Measurements from ENCODE around the gene YIPF5.

Gene YIPF5

DNA sequence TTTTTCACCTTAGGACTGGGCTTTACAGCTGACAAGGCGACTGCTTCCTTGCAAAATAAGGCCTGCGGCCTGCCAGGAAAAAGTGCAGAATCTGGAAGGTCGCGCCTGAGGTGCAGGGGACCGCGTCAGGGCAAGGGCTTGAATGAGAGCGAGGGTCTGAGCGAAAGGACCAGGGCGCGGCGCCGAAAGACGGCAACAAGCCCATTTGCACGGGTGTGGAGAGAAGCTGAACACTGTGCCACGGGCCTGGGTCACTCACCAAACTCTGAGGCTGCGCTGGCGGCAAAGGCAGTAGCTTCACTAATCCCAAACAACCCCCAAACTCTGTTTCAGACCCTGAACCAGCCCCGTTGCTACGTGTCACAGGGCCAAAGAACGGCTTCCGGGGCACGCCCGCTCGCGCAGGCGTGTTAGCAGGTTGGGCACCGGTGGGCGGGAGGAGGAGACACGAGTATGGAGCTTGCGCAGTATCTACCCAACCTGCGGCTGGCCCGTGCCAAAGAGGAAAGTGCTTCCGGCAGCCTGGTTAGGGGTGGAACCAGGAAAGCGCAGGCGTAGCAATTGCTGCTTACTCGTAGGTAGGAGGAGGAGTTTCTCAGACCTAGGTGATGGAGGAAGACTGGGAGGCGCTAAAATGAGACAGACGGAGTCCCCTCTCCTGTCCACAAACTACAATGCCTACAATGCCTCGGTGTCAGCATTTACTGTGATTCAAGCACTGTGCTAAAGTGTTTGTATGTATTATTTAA is at the start of gene YIPF5, which contains the start of gene KCTD16:
TSS of gene YIPF5 (minus strand) at position 384 of the 749 bp plus-strand sequence. CDS start 704 bp downstream, outside the sequence.
TSS of gene KCTD16 (plus strand) at position 598 of the 749 bp plus-strand sequence.
- DNase-seq: peak; percentile 91

DNA sequence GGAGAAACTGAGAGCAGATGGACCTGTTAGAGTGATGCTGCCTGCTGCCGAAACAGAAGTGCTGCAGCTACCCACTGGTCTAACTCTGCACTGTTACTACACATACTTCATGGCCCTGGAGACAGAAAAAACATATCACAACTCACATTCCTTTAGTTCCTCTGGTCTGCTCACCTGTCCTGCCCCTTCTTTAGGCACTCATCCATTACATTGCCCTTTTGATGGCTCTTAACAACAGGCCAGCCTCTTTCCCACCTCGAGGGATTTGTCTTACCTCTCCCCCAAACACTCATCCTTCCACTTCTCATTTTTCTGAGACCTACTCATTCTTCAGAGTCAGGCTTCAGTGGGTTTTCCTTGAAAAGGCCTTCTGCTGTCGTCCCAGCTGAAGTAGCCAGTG is 49.4 kb upstream of the YIPF5 start:
- no peak for DNase-seq

DNA sequence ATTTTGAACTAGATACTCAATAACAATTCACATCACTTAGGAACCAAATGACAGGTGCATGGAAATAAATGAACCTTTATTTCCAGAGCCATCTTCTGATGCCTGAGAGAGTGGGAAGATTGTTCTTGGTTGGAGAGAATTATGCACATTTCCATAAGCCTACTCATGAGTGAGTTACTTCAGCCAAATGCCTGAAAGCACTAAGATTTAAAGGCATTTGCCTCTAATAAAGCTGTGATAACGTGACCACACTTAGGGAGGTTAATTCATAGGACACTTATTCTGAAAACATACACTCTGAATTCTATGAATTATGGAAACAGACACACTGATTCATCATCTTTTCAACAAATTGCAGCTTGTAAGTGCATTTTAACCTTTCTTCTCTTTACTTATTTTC is 40.2 kb upstream of the YIPF5 start:
- no peak for DNase-seq

- no peak for DNase-seq
Observed at GRCh38 chr5:144209361-144209760, 38.9 kb upstream of the YIPF5 start.

GRCh38 chr5:144207875-144208444 is 37.5 kb upstream of the YIPF5 start:
- DNase-seq: no peak

GRCh38 chr5:144206141-144206540 is 35.7 kb upstream of the YIPF5 start:
- DNase-seq: no peak

DNA sequence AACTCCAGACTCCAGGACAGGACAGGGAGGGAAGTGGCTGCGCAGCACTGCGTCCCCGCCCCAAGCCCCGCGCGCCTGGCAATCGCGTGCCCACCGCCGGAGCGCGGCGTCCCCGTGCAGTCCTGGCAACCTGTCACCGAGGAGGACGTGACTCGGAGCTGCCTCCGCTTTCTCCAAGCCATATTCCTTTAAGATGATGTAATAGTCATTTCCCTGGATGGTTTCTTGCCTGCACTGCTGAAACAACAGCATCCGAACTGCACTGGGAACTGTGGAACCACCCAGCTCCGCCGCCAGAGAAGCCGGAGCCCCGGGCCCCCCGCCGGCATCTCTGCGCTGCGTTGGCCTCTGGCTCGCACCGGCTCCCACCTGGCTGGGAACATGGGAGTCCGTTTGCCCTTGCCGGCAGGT is 34.7 kb upstream of the YIPF5 start:
- no peak for DNase-seq

DNA sequence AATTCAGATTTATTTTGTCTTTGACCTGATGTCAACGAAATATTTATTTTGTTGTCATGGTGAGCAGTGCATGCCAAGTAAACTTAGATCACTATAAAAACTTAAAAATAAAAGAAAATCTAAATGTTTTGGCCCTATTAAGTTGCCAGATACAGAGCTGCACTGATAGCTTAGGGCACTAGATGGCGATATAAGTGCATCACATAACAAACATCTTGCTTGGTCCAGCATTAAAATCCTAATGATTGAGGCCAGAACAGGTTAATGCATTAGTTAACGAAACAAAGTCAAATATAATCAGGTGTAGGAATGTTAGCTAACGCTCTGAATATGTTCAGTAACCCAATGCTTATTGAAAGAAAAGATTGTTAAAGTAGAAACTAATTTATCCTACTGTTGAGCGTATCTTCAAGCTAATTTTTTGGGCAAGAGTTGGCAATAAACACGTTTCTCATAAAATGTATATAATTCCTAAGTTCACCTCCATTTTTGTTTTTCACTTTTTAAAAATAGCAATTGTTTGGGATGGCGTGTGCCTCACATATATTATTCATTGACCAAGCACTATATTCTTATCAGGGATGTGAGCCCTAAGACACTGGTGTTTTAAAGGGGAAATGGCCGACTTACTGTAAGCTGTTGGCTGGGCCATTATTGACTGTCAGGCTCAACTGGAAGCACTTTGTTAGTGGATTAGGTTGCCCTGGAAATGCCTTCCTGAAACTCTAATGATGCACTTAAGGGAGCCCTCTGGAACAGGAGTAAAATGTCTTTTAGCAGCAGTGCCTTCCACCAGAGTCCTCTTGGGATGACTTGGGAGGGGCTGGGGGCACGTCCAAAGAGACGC is 33.5 kb upstream of the YIPF5 start:
- peak; percentile 17 for DNase-seq

- DNase-seq: no peak
Observed at GRCh38 chr5:144202726-144203125, 32.3 kb upstream of the YIPF5 start.

DNA sequence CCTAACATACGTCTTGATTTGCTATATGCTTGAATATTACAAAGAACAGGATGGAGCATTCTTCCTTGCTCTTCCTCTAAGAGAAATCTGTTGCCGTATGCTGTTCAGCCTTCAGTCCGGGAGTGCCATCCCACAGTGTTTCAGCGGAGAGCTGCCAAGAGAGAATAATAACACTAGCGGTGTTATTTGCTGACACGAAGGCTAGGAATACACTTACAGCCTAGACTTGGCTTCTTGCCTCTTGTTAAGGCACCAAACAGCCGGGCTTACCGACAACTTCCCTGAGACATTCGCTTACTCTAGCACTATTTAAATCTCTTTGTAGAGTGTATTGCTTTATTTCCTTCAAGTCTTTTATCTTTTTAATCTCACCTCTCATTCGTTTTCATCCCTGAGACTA is 31.6 kb upstream of the YIPF5 start:
- no peak for DNase-seq

DNA sequence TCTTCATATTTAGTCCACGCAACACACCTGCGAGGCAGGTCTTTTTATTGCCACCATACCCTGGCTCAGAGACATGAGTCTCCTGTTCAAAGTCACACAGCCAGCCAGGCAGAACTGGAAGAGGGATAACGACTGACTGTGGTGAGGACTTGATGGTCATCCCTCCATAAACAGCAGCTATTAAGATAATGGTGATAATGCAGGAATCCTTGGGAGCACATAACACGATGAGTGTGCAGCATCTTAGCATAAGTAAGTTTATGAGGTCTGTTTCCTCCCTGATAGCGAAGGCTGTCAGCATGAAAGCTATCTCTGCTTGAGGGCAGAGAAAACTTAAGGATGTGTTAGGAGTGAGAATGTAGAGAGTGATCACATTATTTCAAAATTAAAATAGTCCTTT is 31.1 kb upstream of the YIPF5 start:
- DNase-seq: no peak

- no peak for DNase-seq
Observed at GRCh38 chr5:144198386-144198785, 27.9 kb upstream of the YIPF5 start.

GRCh38 chr5:144196612-144197011 is 26.2 kb upstream of the YIPF5 start:
- DNase-seq: no peak

DNA sequence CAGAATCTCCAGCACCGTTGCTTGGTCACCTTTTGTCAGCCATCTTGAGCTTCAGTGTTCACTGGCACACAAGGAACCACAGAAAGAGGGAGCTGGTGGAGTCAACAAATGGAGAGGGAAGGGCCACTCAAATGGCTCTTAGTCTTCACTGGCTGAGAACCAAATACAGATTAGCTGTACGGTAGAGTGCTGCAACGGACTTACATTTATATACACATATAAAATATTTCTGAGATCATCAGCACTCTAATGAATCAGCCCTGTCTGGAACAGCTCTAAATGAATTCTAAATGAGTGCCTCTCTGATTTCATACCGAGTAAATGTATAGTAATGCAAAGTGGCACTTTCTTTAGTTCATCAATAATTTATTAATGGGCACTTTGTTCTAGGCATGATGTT is 25.0 kb upstream of the YIPF5 start:
- no peak for DNase-seq

GRCh38 chr5:144194144-144194543 is 23.7 kb upstream of the YIPF5 start:
- DNase-seq: no peak

- no peak for DNase-seq
Observed at GRCh38 chr5:144192661-144193060, 22.2 kb upstream of the YIPF5 start.

GRCh38 chr5:144191998-144192397 is 21.5 kb upstream of the YIPF5 start:
- peak; percentile 56 for DNase-seq

GRCh38 chr5:144191531-144191930 is 21.1 kb upstream of the YIPF5 start:
- DNase-seq: no peak

DNA sequence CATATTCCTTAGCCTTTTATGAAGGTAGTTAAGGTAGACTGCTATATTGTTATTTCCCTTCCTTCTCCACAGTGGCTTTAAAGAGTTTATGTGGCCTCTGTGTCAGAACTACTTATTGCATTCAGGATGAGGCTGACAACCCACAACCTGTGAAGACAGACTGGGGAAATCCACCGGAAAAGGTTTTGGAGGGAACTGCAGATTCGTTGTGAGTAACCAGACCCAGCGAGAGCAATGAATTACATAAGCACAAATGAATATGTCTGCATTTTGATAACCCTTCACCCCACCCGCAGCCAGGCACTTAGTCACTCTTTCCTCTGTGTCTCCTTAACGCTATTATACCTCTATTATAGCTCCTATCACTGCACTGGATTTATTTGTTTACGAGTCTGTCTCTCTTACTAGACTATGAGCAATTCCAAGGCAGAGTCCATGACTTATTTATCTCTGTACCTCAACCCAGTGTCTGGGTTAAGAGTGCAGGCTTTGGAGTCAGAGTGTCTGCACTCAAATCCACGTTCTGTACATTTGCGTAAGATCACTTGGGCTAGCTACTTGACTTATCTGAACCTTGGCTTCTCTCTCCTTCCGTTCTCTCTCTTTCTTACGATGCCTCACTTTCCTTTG is 19.5 kb upstream of the YIPF5 start:
- DNase-seq: peak; percentile 45

DNA sequence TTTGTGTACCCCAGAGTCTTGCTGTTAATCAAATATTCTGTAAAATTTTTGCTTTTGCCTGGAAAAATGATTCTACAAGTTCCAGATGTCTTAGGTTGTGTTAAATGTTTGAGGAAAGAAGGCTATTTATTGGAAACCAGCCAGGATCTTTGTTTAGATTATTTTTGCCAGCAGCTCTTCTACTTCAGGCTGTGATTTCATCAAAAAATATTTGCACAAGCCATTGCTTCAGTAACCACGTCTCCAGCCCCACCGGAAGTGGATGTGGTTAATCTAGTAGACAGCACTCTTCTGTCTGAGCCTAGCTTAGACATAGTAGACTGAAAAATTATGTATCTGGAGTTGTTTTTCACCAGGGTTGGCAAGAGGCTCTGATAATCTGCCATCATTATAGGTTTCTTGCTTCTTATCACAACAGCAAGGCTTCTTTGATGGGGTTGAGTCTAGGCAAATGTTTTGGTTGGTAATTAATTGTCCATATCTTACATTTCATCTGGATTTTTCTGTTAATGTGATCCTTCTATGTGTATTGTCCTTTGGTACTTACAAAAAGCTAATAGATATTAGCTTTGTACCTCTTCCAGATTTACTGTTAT is 17.3 kb upstream of the YIPF5 start:
- DNase-seq: peak; percentile 9

GRCh38 chr5:144183254-144183889 is 12.9 kb upstream of the YIPF5 start:
- DNase-seq: no peak

- no peak for DNase-seq
Observed at GRCh38 chr5:144179226-144179625, 8.8 kb upstream of the YIPF5 start.
